A549 (cell line): ENCODE results near the gene COL28A1. TPM values are rescaled to one million over a fixed set of nuclear protein-coding genes. Genes with fewer than 3 reads are reported as not detected.

Source experiments
- ATAC-seq, 2 experiments: fragments of 200-7000 bp in 1 of 2; fragments of >200 bp in 1 of 2; cut with Nextera tagmentation in 1 of 2; cut with Tn5 transposase in 1 of 2; 3 replicates each; pipeline versions ENCODE4 v1.8.0 to v1.9.1; 2018 to 2020; ENCODE audit warnings: mild to moderate bottlenecking in 1 of 2, moderate library complexity in 1 of 2
- CTCF ChIA-PET: fragments of 300-600 bp; sonication (Branson Sonifier 250); formaldehyde crosslinking; extraction: SDS; loops from one replicate; lab custom pipeline; 2021; ENCODE audit warnings: antibody characterized with exemption, inconsistent platforms; lab: Yijun Ruan, JAX
- POLR2A ChIA-PET: fragments of 350-600 bp; formaldehyde crosslinking; extraction: SDS; loops from one replicate; lab custom pipeline; 2021; ENCODE audit warnings: antibody characterized with exemption, inconsistent platforms; lab: Yijun Ruan, JAX
- DNase-seq, 2 experiments: peaks; one replicate each; pipeline versions ENCODE4 v3.0.0 to v3.0.0-alpha.2; 2011 to 2016; ENCODE audit warnings: low read depth in 1 of 2, low spot score in 1 of 2
- FAIRE-seq: peaks from 2 replicates; lab custom pipeline; 2011; peaks lifted over from hg19 to GRCh38; lab: Jason Lieb, UNC
- H3K27ac ChIP-seq, 2 experiments: fragments of >200 bp; sonication (Bioruptor Twin); formaldehyde crosslinking; 3 replicates each; pipeline ENCODE4 v1.5.1; 2016 to 2017
- H3K4me1 ChIP-seq: fragments of >200 bp; sonication (Bioruptor Twin); formaldehyde crosslinking; 3 replicates; pipeline ENCODE4 v1.6.1; 2016
- H3K4me2 ChIP-seq: fragments of >200 bp; sonication (Bioruptor Twin); formaldehyde crosslinking; 3 replicates; pipeline ENCODE4 v1.6.1; 2016
- H3K4me3 ChIP-seq: fragments of >200 bp; sonication (Bioruptor Twin); formaldehyde crosslinking; 3 replicates; pipeline ENCODE4 v1.5.1; 2016
- H3K9me3 ChIP-seq: fragments of >200 bp; sonication (Bioruptor Twin); formaldehyde crosslinking; 3 replicates; pipeline ENCODE4 v1.6.1; 2016
- ATOH8 ChIP-seq: fragments of 250-450 bp; sonication (Bioruptor Pico); IDR thresholded peaks from 2 replicates; pipeline ENCODE4 v1.5.0; 2020; ENCODE audit warnings: low read depth, mild to moderate bottlenecking, moderate library complexity
- CBX2 ChIP-seq: fragments of 200-600 bp; sonication (generic); IDR thresholded peaks from 2 replicates; pipeline ENCODE4 v1.6.1; 2016; ENCODE audit warnings: low read depth, mild to moderate bottlenecking, borderline replicate concordance
- CEBPB ChIP-seq, 2 experiments: fragments of >200 bp in 1 of 2; sonication (Bioruptor Twin) in 1 of 2; formaldehyde crosslinking in 1 of 2; IDR thresholded peaks; 2 replicates each; pipeline ENCODE4 v1.6.1; 2012 to 2016
- CHD2 ChIP-seq: fragments of 150-350 bp; IDR thresholded peaks from 2 replicates; pipeline ENCODE4 v1.6.1; 2014; ENCODE audit warnings: low read length; ENCODE audit not compliant: partially characterized antibody
- CHD4 ChIP-seq: fragments of 200-600 bp; sonication (generic); IDR thresholded peaks from 2 replicates; pipeline ENCODE4 v1.6.1; 2016; ENCODE audit warnings: antibody characterized with exemption, mild to moderate bottlenecking, borderline replicate concordance
- CTCF ChIP-seq: fragments of >200 bp; sonication (Bioruptor Twin); formaldehyde crosslinking; IDR thresholded peaks from 3 replicates; pipeline ENCODE4 v1.5.1; 2016
- HDAC2 ChIP-seq: fragments of 200-600 bp; sonication (generic); IDR thresholded peaks from 2 replicates; pipeline ENCODE4 v1.6.1; 2016
- HES2 ChIP-seq: fragments of >200 bp; sonication (Bioruptor Twin); formaldehyde crosslinking; IDR thresholded peaks from 2 replicates; pipeline ENCODE4 v1.6.1; 2016
- HEYL ChIP-seq: fragments of 250-450 bp; sonication (Bioruptor Pico); IDR thresholded peaks from 2 replicates; pipeline ENCODE4 v1.8.0; 2021; ENCODE audit warnings: mild to moderate bottlenecking, moderate library complexity
- HOXB5 ChIP-seq: fragments of 250-450 bp; sonication (Bioruptor Pico); IDR thresholded peaks from 2 replicates; pipeline ENCODE4 v1.5.0; 2020; ENCODE audit warnings: mild to moderate bottlenecking, moderate library complexity
- JUN ChIP-seq, 2 experiments: fragments of >200 bp; sonication (Bioruptor Twin); formaldehyde crosslinking; IDR thresholded peaks; 2 replicates in 1 of 2; 3 replicates in 1 of 2; pipeline ENCODE4 v1.6.1; 2016 to 2017
- KDM1A ChIP-seq: fragments of 200-600 bp; sonication (generic); IDR thresholded peaks from 2 replicates; pipeline ENCODE4 v1.6.1; 2016; ENCODE audit warnings: low read depth, mild to moderate bottlenecking
- MAFK ChIP-seq: fragments of 450-650 bp; IDR thresholded peaks from 2 replicates; pipeline ENCODE4 v1.6.1; 2014; ENCODE audit not compliant: partially characterized antibody
- MAX ChIP-seq: IDR thresholded peaks from 2 replicates; pipeline ENCODE4 v1.6.1; 2012
- NR3C1 ChIP-seq: fragments of >200 bp; sonication (Bioruptor Twin); formaldehyde crosslinking; IDR thresholded peaks from 3 replicates; pipeline ENCODE4 v1.6.1; 2017
- PBX3 ChIP-seq: IDR thresholded peaks from 2 replicates; pipeline ENCODE4 v1.6.1; 2012
- POLR2A ChIP-seq: IDR thresholded peaks from 2 replicates; pipeline ENCODE4 v1.6.1; 2012; ENCODE audit warnings: mild to moderate bottlenecking, low read length
- POLR2AphosphoS2 ChIP-seq: conservative IDR thresholded peaks from 2 replicates; pipeline ENCODE4 v1.6.1; 2012; ENCODE audit warnings: low read length, improper control_type of control experiment, inconsistent platforms
- RAD21 ChIP-seq, 2 experiments: fragments of >200 bp in 1 of 2; sonication (Bioruptor Twin) in 1 of 2; formaldehyde crosslinking in 1 of 2; IDR thresholded peaks in 1 of 2; conservative IDR thresholded peaks in 1 of 2; 2 replicates in 1 of 2; 3 replicates in 1 of 2; pipeline ENCODE4 v1.6.1; 2012 to 2018; ENCODE audit warnings: inconsistent platforms in 1 of 2
- RCOR1 ChIP-seq: fragments of 150-350 bp; IDR thresholded peaks from 2 replicates; pipeline ENCODE4 v1.6.1; 2014; ENCODE audit warnings: antibody characterized with exemption, low read length, low read depth
- REST ChIP-seq: fragments of 200-600 bp; sonication (generic); IDR thresholded peaks from 2 replicates; pipeline ENCODE4 v1.6.1; 2016; ENCODE audit warnings: antibody characterized with exemption, mild to moderate bottlenecking, moderate library complexity
- SMC3 ChIP-seq: fragments of >200 bp; sonication (Bioruptor Twin); formaldehyde crosslinking; IDR thresholded peaks from 3 replicates; pipeline ENCODE4 v1.6.1; 2018; ENCODE audit warnings: inconsistent platforms
- ZC3H11A ChIP-seq: fragments of 450-650 bp; IDR thresholded peaks from 2 replicates; pipeline ENCODE4 v1.6.1; 2014; ENCODE audit warnings: antibody characterized with exemption, mild to moderate bottlenecking
- WGBS: methylation state at CpG from one replicate; pipeline ENCODE4 v1.1.6; 2017; ENCODE audit errors: missing lambda C conversion rate; 5-methylcytosine and 5-hydroxymethylcytosine counted together
- polyA minus RNA-seq: library from RNA; depleted of rRNA, polyadenylated mRNA; stranded (reverse); fragments of >200 nt; gene quantifications from 2 replicates; pipeline ENCODE4 v1.2.3, GENCODE V29; 2011; rRNA and poly(A)+ RNA removed
- polyA plus RNA-seq, 4 experiments: library from polyadenylated mRNA; depleted of rRNA in 3 of 4; stranded (reverse); fragments of >200 nt; fragmentation: RNase III in 1 of 4; extraction: RNeasy Plus Mini Kit Qiagen cat#74134 plus additional on column Dnase treatment in 1 of 4; gene quantifications; 2 replicates in 3 of 4; 3 replicates in 1 of 4; pipeline ENCODE4 v1.2.3, GENCODE V29; 2011 to 2017

COL28A1 gene
- polyA plus RNA-seq (2011; rRNA removed) (0.08 and 0.13 TPM in 2 replicates), polyA plus RNA-seq (2017; fragmentation: RNase III; extraction: RNeasy Plus Mini Kit Qiagen cat#74134 plus additional on column Dnase treatment) (0.14 to 0.22 TPM (median 0.17 TPM) in 3 replicates), polyA minus RNA-seq (0.17 TPM in 1 of 2 replicates, not detected in the other)
- 0.04 and 0.11 TPM in 2 replicates for polyA plus RNA-seq (2012; cell fraction: cytosol; rRNA removed)
- polyA plus RNA-seq (2012; cell fraction: nucleus; rRNA removed): 0.09 and 0.12 TPM in 2 replicates

GRCh38 chr7:7535691-7536090 is at the start of gene COL28A1:
COL28A1 (minus strand) TSS chr7:7535873; CDS start chr7:7532875, 2,998 bp downstream.
- Histone ChIP-seq H3K4me2 (no peak within 1 kb of the TSS), H3K9me3 (0 out of 3 replicates have a peak, but pooled peaks cover 3% of the 10 kb centered on the region), H3K27ac (no peak within 1 kb of the TSS), H3K4me1 (no peaks in the 10 kb centered on the region), H3K4me3 (no peak within 1 kb of the TSS)
- ATAC-seq (no peak), DNase-seq (no peak), FAIRE-seq (no peak)
- TF ChIP-seq HOXB5 (CRISPR knock-in tag): no peak
- no peak for TF ChIP-seq HDAC2
- TF ChIP-seq SMC3: no peak
- no peak for TF ChIP-seq CHD4
- TF ChIP-seq NR3C1: no peak
- TF ChIP-seq CEBPB (IDR thresholded peaks at IDR 0.05): no peak
- no peak for TF ChIP-seq CBX2
- TF ChIP-seq PBX3: no peak
- no peak for TF ChIP-seq RCOR1
- 6% methylated on average over 1 of the region's 1 CpG for WGBS
- POLR2A ChIA-PET: no interaction called here
- CTCF ChIA-PET: interaction anchor here (6.9 kb wide), 1 partner anchor 112 kb away, joined by 54 read pairs; no protein-coding TSS in a partner anchor

GRCh38 chr7:7584653-7585052 is 49.0 kb upstream of the COL28A1 start:
- no peak for FAIRE-seq
- H3K27ac ChIP-seq: no peak overlapping the region
- CTCF ChIA-PET: interaction anchor here (0.6 to 1.5 kb wide), 2 partner anchors 605 to 1152 kb away, joined by 3 read pairs; no protein-coding TSS in a partner anchor
- POLR2A ChIA-PET: no interaction called here
- TF ChIP-seq MAX (no peak), ATOH8 (no peak), HOXB5 (CRISPR knock-in tag) (no peak), ZC3H11A (no peak), CHD4 (no peak), SMC3 (no peak), RCOR1 (no peak)
- TF ChIP-seq, all 56 proteins: peak for 0
- ATAC-seq: no peak
- Histone ChIP-seq H3K9me3 (no peaks in the 10 kb centered on the region), H3K4me1 (no peaks in the 10 kb centered on the region), H3K4me2 (no peak overlapping the region), H3K4me3 (no peak overlapping the region)
- DNase-seq: no peak
- WGBS: 90% methylated on average over 1 of the region's 1 CpG

- Histone ChIP-seq H3K4me2 (no peak overlapping the region), H3K27ac (no peak overlapping the region), H3K4me1 (no peaks in the 10 kb centered on the region), H3K9me3 (no peaks in the 10 kb centered on the region), H3K4me3 (no peak overlapping the region)
- CTCF ChIA-PET: no interaction called here
- WGBS: 82% methylated on average over 2 of the region's 2 CpGs
- ATAC-seq (no peak), DNase-seq (no peak), FAIRE-seq (no peak)
- POLR2A ChIA-PET: no interaction called here
- no peak for TF ChIP-seq KDM1A
- no peak for TF ChIP-seq REST
- no peak for TF ChIP-seq CHD2
- TF ChIP-seq HES2: no peak
- TF ChIP-seq RAD21 (conservative IDR thresholded peaks at IDR 0.05 in 1 of 2, IDR thresholded peaks at IDR 0.05 in 1 of 2): no peak
- no peak for TF ChIP-seq POLR2A
- TF ChIP-seq POLR2AphosphoS2: no peak
- TF ChIP-seq CTCF: no peak
- no peak for TF ChIP-seq HEYL (CRISPR knock-in tag)
- TF ChIP-seq MAX: no peak
- TF ChIP-seq JUN (IDR thresholded peaks at IDR 0.05): no peak
- TF ChIP-seq SMC3: no peak
- no peak for TF ChIP-seq MAFK
Observed at GRCh38 chr7:7583731-7584130, 48.1 kb upstream of the COL28A1 start.
